GM04503 (cell line): Measurements from ENCODE around the gene IMMP2L.

ENCODE experiments used
- DNase-seq: peaks from one replicate; pipeline ENCODE4 v3.0.0-alpha.2; 2012; ENCODE audit warnings: low read depth

The IMMP2L gene

DNA sequence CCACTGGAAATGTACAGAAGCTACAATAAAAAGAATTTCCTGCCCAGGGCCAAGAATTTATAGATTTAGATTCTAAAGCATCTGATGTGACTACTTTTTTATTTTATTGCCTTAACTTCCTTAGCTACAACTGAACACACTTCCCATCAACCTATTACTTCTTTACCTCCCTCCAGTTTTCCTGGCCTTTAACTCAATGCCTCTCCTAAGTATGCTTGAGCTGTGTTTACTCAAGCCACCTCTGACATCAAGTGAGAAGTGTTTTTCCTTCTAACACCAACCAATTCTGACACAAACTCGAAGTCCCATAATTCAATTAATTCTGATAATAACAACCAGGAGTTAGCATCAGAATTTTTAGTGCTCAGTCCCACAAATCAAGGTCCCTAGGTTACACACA lies 170.0 kb downstream of the IMMP2L start:
- no peak for DNase-seq

DNA sequence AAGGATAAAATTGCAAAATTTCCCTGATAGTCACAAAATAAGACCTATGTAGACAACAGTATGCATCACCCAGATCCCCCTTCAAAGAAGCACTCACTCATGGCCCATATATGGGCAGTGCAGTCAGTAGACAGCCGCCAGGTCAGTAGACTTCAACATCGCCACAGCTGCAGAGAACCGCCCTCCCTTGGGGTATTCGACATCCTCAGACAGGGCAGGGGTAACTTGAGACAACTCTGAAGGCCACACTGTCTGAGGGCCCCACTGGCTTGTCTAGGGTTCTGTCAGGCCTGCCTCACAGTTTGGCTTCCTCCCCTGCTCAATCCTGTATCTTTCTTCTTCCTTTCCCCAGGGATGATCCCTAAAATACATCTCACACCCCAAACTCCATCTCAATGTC lies 172.3 kb downstream of the IMMP2L start:
- DNase-seq, result no peak

DNA sequence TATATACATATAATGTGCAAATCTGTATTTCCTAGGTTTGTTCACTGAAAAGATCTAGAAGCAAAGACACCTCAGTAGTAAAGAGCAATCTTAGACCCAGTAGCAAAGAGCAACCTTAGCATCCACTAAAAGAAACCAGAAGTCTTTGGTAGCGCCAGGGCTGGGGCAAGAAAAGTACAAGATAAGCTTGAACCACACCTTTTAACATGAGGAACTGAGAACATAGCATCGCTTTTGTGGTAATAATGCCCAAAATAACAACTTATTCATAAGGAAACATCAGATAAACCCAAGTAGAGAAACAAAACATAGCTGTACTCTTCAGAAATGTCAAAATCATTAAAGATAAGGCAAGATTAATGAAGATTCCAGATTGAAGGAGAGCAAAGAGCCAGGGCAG lies 173.4 kb downstream of the IMMP2L start:
- no peak for DNase-seq

DNA sequence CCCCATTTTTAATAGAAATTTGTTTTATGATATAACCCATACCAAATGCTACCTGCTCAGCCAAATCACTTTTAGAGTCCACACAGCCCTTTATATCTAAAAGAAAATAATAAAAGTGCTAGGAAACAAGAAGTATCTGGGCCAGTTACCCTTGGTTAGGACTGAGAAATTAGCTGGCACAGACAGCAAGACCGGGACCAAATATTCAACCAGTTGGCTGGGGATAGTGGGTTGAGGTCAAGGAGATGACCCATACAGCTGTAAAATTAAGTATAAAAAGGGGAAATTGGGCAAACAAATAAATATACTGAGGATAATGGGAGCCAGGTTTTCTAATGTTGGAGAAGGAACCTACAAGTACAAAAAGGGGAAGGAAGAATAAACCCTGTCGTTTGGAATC lies 174.3 kb downstream of the IMMP2L start:
- no peak for DNase-seq

DNA sequence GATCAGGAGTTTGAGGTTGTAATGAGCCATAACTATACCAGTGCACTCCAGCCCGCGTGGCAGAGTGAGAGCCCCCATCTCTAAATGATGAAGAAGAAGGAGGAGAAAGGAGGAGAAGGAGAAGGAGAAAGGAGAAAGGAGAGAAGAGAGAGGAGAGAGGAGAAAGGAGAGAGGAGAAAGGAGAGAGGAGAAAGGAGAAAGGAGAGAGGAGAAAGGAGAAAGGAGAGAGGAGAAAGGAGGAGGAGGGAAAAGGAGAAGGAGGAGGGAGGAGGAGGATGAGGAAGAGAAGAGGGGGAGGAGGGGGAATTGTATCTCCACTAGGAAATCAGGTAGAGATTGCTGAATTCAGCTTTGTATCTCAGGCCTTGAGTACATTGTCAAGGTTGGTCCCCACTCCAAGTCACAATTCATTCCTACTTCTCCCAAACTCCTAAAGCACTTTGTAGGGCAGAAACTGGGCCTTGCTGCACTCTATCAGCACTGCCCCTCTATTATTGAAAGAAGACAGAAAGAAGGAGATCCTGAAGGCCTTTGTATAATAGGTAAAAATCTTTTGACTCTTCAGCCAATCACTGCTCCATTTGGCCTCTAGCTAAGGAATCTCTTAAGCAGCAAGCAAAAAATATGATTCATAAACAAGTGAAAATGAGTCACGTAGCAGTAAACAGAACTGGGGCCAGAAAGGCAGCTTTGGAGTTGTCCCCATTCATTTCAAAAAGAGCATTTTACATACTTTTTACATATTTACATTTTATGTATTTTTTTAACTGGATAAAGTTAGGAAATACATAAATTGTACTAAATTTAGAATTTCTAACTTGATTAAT lies 178.0 kb downstream of the IMMP2L start:
- DNase-seq, result no peak

DNA sequence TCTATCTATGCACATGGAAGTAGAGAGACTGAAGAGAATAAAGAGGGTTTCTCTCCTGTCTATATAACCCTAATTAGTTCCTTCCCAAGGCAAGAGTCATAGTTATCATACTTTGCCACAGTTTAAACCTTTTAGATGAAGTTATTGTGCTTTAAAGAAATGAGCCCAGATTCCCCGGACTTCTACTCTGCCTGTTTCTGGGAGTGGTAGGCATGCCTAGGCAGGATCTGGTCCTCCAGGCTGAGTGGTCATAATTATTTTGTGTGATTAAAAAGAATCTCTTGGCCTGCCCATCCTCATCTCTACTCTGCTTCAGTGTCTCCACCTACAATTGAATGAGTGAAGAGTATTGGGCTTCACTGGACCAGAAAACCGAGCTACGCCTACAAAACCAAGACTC lies 179.2 kb downstream of the IMMP2L start:
- no peak for DNase-seq

DNA sequence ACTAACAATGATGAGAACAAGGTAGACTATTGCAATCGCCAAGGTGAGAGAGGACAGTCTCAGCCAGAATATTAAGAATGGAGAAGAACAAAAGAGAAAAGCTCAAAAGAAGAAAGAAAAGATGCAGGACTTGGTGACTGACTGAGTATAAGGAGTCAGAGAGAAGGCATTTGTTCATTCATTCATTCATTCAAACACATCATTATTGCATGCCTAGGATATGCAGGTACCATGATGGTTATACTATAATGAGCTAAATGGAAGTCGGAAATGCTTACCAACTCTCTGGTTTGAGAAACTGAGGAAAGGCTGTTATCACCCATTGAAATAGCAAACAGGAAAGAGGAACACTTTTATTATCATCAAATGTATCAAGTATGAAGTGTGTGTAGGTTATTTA lies 180.7 kb downstream of the IMMP2L start:
- DNase-seq, result no peak

DNA sequence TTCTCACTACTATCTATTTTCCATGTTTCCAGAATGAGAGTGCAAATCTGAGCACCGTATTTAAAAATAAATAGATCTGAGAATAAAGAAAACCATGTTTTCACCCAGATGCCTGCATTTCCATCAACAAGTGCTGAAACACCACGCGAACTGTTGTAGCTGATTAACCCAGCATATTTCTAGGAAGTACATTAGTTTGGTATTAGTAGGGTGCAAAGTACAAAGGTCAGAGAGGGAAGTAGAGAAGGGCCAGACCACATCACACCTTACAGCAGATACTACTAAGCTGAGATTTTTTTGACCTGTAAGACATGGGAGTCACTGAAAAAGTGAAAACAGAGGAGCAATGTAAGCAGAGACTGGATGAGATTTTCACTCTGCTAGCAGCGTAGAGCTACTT lies 181.3 kb downstream of the IMMP2L start:
- no peak for DNase-seq

DNA sequence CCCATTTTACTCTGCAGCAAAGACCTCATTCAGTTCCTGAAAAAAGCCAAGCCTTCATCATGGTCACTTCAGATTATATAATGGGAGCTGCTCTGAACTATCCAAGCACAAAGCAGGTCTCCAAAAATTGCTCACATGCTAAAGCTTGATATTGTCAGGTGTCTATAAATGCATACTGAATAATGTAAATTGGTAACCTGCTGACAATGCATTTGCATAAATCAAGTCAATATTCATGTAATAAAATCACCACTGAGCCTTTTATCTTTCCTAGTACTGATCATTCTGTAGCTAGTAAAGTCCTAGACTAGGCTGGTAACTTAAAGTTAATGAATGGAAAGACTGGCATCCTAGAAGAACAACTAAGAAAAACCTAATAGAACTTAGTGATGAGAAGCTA lies 188.3 kb downstream of the IMMP2L start:
- no peak for DNase-seq

DNA sequence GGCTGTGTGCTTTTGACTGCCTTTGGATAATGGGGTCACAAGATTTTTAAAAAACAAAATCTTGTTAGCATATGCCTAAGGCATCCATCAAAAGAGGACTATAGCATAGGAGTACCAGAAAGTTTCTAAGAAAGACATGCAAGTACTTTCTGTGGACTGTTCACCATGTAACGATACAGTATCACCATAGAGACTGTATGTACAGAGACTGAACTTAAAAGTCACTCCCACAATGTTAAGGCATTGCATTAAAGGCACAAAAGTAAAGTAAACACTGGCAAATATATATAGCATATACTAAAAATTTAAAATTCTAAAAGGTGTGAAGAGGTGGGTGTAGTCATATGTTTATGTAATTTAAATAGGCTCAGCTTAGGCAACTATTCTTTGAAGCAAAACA lies 190.9 kb downstream of the IMMP2L start:
- no peak for DNase-seq

DNA sequence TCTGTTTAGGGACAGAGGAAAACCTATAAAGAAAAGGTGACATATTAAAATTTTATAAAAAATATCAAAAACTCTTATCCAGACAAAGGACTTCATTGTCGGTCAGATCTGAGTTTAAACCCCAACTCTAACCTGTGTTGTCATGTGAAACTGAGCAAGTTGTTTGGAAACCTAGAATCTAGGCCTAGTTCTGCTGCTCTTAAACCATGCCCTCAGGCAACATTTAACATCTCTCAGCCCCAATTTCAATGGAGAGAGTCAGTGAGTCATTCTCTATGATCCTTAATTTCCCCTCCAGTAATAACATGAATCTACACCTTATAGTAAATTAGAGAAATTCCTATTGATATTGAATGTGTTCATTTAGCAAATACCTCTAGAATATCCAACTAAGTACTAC lies 192.3 kb downstream of the IMMP2L start:
- DNase-seq, result no peak

DNA sequence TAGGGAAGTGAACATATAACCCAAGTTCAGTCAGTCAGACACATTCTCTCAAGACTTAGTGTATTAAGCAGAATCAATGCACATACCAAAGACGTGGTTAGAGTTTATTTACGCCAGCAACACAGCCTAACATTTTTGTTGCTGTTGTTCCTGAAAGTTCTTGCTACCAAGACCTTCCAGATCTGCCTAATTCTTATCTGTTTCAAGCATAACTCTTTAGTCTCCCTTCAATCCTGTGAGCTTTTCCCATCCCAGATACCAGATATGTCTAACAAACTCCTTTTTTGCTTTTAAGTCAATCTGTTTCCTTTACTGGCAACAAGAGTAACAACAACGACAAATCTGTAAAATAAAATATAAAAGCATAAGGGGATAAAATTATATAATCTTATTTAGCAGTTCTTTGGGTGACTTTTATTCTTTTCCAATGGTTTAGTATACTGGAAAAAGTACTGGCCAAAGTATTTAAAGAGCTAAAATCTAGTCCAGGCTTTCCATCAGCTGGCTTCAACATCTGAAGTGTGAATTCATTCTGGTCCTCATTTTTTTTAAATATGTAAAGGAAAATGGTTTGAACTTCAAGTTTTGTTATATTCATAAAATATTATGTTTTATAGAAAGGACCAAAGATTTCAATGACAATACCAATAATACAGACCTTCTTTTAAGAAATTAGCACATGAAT lies 193.8 kb downstream of the IMMP2L start:
- DNase-seq, result no peak

DNA sequence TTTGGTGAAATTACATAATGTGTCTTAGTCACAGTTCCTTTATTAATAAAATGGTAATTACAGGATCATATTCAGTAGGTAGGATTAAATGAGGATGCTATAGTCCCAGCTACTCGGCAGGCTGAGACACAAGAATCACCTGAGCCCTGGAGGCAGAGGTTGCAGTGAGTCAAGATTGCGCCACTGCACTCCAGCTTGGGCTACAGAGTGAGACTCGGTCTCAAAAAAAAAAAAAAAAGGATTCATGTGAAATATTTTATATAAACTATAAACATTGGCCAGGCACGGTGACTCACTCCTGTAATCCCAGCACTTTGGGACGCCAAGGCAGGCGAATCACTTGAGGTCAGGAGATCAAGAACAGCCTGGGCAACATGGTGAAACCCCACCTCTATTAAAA lies 197.9 kb downstream of the IMMP2L start:
- no peak for DNase-seq

DNA sequence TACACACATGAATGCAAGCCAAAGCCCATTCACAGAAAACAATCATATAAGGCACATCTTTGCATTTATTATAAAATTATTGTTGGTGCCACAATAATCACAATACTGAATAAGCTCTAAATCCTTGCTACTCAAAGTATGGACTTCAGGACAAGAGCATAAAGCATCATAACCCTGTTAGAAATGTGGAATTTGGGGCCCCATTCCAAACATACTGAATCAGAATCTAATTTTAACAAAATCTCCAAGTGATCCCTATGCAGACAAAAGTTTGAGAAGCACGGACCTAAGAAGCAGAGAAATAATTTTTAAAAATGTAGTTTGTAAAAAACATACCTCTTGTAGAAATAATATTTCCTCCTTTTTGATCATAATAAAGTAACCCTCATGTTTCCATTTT lies 199.2 kb downstream of the IMMP2L start:
- peak; percentile 21 for DNase-seq

DNA sequence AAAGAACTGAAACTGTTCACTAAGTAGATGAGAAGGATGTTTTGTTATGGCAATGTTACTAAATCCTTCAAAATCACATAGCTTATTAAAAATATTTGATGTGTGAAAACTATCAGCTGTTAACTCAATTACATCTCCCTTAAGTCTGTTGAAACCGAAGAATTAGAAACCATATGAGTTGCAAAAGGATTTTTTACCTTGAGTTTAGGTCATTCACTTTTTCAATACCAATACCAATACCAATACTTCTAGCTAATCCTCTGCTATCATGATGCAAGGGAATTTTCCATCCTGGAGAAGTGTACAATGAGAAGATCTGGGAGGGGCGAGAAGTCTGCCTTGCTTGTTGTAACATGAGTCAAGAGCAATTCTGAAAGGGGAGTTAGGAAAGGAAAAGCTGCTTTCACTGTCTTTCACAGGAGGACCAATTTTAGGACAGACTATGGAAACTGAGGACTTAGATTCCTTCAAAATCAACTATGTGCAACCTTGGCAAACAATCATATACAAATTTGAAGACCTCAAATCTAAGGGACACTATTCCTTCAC lies 199.7 kb downstream of the IMMP2L start:
- DNase-seq, result peak; percentile 27

DNA sequence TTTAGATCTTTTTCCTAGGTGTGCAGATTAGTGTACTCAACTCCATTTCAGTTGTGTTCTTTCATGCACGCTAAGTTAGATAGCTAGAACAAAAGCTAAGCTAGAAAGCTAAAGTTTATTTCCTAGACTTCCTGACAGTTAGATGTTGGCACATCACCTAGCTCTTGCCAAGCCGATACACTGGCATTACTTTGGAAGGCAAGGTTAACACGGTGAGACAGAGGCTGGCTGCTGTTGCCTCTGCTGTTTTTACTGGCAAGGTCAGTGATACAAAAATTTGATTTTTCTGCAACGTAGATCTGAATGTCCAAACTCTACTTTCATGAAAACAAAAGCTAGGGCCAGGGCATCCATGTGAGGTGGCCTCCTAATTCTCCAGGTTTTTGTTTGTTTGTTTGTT lies 203.4 kb downstream of the IMMP2L start:
- no peak for DNase-seq

DNA sequence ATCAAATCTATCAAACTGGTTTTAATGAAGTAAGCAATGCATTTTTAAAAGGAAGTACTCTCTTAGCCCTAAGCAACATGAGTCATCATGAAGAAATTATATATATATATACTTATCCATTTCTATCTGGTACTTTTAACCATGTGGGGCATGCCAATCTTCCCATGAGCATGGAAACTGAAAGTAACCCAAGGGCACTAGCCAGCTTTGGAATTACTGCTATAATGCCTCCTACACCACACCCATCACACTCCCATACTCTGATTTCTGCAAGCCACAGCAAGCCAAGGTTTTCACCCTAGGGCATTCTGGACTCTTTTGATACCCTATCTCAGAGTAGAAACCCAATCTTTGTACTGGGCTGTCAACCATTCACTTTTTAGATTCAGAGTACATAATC lies 204.6 kb downstream of the IMMP2L start:
- no peak for DNase-seq

DNA sequence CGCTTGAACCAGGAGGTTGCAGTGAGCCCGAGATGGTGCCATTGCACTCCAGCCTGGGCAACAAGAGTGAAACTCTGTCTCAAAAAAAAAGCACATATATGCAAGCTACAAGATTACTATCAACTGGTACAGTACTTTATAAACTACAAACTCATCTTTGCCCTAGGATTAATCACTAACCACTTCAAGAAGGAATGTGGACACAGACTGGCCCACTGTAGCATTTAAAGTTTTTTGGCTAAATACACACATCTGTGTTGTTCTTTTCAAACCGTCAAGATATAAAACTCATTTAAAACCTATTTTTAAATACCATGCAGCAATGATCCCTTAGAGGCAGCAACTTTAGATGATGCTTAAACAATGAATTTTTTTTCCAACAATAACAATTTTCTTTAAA lies 205.4 kb downstream of the IMMP2L start:
- DNase-seq, result no peak

DNA sequence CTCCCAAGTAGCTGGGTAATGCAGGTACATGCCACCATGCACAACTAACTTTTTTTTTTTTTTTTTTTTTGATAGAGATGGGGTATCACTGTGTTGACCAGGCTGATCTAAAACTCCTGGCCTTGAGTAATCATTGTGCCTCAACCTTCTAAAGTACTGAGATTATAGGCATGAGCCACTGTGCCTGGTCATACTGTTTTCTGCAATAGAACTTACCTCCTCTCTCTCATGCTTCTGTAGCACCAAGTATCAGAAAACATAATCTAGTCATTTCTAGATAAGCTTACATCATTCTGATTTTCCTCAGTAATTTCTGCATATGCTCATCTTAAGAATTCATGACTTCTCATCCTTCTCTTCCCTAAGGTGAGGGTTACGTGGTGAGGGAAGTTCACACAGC lies 210.0 kb downstream of the IMMP2L start:
- no peak for DNase-seq

DNA sequence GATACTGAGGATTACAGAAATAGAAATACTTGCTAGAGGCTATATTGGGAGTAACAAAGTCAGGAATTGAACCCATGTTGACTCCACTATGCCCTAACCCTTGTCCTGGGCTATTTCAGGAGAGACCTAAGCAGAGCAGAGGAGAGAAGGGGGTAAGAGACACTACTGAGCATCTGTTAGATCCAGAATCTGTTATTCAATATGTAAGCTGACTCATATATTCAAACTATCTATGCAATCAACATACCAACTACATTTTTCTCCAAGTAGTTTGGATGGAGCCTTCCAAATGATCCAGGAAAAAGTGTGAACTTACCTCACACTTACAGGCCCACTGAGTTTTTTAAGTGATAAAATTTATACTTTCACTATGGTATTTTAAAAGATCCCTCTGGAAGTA lies 216.1 kb downstream of the IMMP2L start:
- no peak for DNase-seq

DNA sequence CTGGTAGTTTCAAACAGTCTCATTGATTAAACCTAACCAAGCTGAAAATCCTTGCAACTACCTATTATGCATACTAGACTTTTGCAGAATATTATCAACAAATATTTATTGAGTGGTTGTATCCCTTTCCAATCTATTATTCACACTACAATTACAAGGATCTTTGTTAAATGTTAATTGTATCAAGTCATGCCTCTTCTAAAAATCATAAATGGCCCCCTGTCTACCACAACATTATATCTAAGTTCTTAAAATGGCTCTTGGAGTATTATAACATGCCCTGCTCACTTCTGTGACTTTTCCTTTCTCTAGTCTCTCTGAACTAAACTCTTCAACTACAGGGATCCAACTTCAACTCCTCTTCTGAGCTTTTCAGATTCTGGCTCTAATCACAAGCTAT lies 219.3 kb downstream of the IMMP2L start:
- no peak for DNase-seq

DNA sequence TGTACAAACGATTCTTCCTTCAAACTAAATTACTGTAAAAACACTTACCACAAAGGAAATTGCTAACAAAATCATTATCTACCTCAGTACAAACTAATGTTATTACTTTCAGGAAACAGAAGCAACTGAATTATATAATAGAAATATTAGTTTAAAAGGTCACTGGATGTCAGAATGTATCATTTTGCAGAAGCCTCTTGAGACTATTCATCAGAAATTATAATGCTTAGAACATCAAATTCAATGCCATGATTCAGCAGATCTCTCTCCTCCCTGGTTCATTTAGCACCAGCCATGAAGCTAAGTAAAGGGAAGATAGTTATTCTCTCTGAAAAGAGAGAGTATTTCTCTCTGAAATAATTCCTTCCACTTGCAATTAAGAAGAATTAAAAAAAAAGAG lies 223.3 kb downstream of the IMMP2L start:
- no peak for DNase-seq

DNA sequence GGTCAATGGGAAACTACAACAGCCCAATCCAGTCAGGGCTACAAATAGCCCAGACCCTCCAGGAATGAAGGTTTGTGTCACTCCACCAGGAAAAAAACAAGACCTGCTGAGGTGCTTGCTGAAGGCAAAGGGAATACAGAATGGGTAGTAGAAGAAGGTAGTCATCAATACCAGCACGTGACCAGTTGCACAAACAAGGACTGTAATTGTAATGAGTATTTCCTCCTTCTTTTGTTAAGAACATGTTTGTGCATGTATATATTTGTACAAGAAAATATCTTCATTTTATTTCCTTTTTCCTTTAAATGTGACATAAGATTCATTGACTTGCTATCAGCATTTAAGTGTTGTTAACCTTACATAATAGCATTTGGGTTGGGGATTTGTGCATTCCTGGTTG lies 229.3 kb downstream of the IMMP2L start:
- no peak for DNase-seq

DNA sequence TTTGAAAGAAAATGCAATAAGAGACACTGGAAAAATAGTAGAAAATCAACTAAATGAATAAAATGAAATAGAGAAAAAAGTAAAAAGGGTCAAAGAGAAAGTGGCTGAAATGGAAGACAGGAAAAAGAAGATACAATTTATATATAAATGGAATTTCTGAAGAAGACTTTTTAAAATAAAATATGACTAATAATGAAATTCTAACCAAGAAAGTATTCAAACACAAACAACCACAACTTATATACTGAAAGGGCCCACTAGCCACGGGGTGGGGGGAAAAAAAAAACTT lies 232.1 kb downstream of the IMMP2L start:
- no peak for DNase-seq
